ENCODE measurements around the gene DOCK1.
A peak's percentile ranks its signal among the peaks of the same experiment; 100 is the strongest.

The DOCK1 gene

DNA sequence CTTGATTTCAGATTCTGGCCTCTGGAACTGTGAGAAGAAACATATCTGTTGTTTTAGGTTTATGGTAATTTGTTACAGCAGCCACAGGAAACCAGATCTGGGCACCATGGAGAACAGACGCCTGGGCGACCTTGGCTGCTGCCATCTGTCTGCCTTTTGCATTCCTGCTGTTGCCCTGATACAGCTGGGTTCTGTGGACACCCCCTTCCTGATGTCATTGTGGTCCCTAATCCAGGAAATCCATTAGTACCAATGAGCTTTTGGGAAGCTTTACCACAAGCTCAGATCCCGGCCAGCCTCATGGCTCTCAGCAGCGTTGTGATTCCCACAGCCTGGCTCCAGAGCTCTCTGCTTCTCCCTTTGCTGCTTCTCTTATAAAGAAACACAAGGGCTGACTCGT, 469.7 kb downstream of the DOCK1 start:
- DNase-seq, result no peak

DNA sequence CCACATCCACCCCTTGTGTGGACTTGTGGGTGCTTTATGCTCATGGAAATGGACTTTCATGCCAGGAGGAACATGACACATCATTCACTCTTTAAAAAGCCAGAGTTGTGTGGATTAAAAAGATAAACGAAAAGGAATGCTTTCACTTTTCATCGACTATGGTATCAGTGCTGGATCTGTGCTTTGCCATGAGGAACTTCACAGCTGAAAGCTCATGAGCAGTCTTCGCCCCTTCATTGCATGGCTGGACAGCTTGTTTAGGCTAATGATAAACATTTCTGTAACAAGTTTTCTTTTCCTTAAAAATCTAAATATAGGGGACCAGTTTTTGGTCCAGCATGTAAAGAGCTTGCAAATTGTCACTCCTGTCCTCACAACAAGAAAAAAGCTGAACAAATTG, 470.2 kb downstream of the DOCK1 start:
- DNase-seq, result no peak

GRCh38 chr10:127376071-127376470, 470.8 kb downstream of the DOCK1 start:
- no peak for DNase-seq

DNA sequence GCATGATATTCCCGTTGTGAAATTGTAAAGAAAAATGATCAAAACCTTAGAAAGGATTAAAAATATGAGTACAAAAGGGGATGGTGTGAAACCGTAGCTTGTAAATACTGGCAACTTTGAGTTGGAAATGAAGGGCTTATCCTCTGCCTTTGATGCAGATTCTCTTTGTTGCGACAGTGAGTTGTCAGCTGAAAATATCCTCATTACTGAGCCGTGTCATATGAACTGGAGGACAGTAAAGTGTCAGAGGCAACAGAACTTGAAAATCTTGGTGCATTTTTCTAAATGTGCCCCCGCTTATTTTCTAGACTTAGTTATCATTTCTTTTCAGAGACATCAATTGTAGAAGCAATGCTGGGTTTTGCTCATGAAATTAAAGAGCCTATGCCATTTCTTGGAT, 473.4 kb downstream of the DOCK1 start:
- no peak for DNase-seq

DNA sequence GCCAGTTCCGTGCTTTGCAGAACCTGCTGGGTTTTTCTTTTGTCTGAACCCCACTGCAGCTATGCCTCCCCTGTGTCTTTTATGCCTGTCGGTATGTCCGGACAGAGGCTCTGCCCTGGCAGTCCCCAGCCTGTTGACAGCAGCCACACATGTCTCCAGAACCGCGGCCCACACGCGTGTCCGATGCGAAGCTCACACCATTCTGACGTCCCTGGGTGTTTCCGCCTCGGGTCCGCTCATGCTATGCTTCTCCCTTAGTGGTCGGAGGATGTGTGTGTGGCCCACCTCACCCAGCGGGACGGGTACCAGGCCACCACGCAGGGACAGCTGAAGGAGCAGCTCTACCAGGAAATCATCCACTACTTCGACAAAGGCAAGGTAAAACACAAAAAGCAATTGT, 479.3 kb downstream of the DOCK1 start:
- DNase-seq, result no peak

DNA sequence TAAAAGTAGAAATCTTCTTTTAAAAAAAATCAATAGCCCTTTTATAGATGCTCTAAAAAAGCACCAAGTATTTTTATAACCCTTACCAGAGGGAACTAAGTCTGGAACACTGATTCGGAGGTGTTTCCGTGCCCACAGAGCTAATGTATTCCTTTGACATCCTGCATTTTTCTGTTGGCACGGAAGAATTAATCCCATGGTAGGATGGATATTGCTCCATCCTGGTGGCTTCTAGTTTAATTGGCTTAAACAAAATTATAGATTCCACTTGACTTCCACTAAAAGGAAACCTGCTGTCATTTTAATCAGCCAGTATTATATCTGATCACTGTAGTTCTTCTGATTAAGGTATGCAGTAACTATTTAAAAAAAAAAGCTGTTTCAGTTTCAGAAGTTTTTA, 479.8 kb downstream of the DOCK1 start:
- DNase-seq, result no peak

DNA sequence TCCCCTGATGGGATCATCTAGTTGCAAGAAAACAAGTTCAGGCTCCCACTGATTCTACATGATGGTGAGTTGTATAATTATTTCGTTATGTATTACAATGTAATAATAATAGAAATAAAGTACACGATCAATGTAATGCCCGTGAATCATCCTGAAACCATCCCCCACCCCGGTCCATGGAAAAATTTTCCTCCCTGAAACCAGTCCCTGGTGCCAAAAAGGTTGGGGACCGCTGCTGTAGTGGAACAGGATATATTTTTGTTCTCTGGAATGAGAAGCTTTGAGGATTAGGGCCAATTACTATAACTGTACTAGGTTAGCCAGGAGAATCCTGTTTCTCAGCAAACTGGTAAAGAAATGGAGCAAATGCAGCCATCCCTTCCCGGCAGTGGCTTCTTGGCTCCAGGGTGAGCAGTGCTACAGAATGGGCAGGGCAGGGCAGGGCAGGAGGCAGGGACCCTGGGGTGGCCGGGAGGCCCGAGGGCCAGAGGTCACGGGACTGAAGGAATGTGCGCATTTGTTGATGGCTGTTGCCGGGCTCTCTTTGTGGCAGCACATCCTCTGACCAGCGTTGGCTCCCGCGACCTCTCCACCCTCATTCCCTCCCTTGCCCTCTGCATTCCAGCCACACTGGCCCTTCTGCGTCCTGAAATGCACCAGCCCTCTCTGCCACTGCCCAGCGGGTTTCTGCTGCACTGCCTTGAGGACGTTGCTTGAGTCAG, 481.5 kb downstream of the DOCK1 start:
- no peak for DNase-seq

DNA sequence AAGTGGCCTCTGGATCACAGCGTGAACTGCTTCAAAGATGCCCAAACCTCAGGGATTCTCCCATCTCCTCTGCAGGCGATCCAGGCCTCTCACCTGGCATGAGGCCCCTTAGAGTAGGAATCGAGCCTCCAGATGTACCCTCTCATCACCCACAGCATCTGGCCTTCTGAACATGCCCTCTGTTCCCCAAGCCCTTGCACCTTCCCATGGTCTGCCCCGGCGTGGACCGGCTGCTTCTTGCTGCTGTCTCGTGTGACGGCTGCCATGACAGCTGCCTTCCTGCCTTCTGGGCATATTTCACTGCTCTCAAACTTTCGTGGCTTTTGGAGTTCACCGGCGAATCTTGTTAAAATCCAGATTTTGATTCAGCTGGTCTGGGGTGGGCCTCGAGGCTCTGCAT, 486.6 kb downstream of the DOCK1 start:
- no peak for DNase-seq

- no peak for DNase-seq
Measured at GRCh38 chr10:127392351-127393235, 487.4 kb downstream of the DOCK1 start.

- no peak for DNase-seq
Measured at GRCh38 chr10:127398140-127398970, 493.1 kb downstream of the DOCK1 start.

DNA sequence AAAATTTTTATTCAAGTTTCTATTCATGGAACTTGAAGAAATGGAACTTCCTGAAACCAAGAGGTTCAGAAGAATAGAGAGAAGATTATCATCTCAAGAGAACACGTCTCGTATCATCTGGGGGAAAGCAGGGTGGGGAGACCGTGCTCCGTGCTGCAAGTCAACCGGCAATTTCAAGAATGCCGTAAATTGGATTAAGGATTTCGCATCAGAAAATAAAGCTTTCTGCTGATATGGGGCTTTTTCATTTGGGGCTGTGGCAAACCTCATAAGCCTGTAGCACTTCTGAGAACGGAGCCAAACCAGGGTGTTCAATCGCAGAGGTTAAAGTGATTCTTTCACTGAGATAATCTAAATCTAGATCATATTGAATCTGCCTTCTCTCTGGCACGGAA, 493.7 kb downstream of the DOCK1 start:
- DNase-seq, result no peak

- peak; percentile 65 for DNase-seq
Measured at GRCh38 chr10:127399668-127400067, 494.4 kb downstream of the DOCK1 start.

DNA sequence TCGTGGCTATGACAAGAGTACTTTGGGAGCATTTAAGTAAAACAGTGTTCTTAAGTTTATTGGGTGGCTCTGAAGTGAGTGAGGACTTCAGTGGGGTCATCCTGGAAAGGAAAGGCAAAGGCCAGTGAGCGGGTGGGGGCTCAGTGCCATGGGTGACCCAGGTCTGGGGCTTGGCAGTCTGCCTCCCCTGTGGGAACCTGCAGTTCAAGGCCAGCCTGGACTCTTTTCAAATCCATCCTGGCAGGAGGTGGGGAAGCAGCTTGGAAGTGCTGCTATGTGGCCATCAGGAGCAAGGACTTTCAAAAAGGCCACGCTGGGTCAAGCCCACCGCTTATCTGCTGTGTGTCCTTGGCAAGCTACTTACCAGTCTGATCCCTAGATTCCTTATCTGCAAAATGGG, 495.0 kb downstream of the DOCK1 start:
- DNase-seq, result no peak

GRCh38 chr10:127402596-127403409, 497.6 kb downstream of the DOCK1 start:
- DNase-seq, result no peak

DNA sequence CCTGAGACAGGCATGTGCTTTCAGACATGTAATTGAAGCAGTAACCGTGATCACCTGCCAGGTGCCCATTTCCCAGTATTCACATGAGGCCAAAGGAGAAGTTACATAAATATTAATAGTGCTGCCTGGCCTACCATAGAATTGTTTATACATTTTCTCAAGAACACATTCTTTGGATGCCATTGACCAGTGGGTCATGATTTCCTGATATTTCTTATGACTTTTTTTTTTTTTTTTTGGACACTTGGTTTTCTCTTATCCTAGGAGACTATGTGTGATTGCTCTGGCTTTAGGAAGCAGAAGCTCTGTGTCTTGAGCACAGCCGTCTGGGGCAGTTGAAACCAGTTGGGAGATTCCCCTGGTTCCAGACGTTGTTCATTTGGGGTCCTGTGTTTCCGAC, 500.0 kb downstream of the DOCK1 start:
- DNase-seq, result no peak

DNA sequence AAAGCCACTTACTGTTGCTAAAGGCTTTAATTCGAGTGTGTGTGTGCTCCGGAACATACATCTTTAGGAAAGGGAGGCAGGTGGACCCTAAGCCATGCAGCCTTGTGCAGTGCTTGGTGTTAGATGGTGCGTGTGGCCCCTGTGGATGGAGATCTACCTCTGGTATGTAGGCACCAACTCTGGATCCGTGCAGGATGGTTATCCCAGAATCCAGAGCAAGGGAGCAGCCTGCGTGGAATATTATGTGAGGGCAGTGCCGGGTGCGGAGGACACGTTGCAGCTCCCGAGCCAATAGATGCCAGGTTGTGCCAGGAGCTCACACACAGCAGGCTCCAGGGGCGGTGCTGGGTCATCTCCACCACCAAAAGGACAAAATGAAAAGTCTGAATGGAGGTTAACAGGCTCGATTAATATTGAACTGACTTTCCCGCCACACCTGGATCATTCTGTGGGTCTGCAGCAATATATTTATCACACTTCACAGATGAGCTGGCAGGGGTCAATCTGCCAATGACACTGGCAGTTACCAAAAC, 500.9 kb downstream of the DOCK1 start:
- no peak for DNase-seq

- DNase-seq, result no peak
Measured at GRCh38 chr10:127407551-127407950, 502.3 kb downstream of the DOCK1 start.

- no peak for DNase-seq
Measured at GRCh38 chr10:127408112-127408710, 503.0 kb downstream of the DOCK1 start.

DNA sequence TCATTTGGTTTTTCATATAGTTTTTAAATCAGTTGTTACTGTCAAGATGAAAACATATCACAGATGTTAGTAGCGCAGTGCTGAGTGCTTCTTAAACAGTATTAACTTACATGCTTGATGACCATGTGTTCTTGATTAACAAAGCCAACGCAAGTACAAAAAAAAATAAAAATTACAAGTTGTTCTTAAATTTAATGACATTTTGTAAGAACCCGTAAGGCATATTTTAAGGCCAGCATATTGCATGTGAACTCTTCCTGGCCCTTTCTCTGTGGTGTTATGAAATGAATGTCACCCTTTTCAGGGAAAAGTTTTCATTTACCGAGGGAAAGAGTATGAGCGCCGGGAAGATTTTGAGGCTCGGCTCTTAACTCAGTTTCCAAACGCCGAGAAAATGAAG, 503.5 kb downstream of the DOCK1 start:
- no peak for DNase-seq

GRCh38 chr10:127410030-127410429, 504.8 kb downstream of the DOCK1 start:
- no peak for DNase-seq

DNA sequence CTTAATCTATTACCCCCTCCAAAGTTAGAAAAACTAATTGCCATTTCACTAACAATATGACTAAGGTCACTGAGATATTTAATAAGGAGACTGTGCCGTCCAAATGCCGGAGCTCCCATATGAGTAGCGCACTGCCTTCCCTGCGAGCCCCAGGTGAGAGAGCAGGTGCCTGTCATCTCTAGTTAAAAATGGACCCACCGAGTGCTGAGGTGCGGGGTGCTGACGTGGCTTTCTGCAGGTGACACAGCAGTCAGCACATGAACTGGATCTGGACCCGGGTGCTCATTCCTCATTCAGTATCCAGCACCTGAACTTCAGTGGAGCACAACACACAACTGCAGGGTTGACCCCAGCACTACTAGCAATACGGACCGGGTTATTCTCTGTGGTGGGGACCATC, 505.8 kb downstream of the DOCK1 start:
- DNase-seq, result no peak

GRCh38 chr10:127413326-127413725, 508.1 kb downstream of the DOCK1 start:
- no peak for DNase-seq
